K562 (cell line): Measurements from ENCODE around the gene NDUFS6. TPM values are rescaled to one million over a fixed set of nuclear protein-coding genes. Genes with fewer than 3 reads are reported as not detected.

Source experiments
- ATAC-seq: fragments of 200-7000 bp; cut with Tn5 transposase; 3 replicates; pipeline ENCODE4 v1.9.1; 2020; ENCODE audit warnings: moderate library complexity
- BruUV-seq: library from RNA; stranded (reverse); fragments of 400-500 nt; replicated peaks from 2 replicates; lab custom pipeline; 2021; lab: Mats Ljungman, UMichigan
- CTCF ChIA-PET: fragments of 300-600 bp; formaldehyde crosslinking; extraction: SDS; loops from one replicate; lab custom pipeline; 2021; ENCODE audit warnings: low intra/inter-chr PET ratio; lab: Yijun Ruan, JAX
- POLR2A ChIA-PET: fragments of 300-600, 350-650 bp; sonication (Branson Sonifier 250); formaldehyde crosslinking; extraction: SDS; loops from one replicate; lab custom pipeline; 2021; ENCODE audit warnings: antibody characterized with exemption, inconsistent platforms; lab: Yijun Ruan, JAX
- DNase-seq, 4 experiments: peaks; one replicate each; pipeline versions ENCODE4 v3.0.0 to v3.0.0-alpha.2; 2011 to 2018; ENCODE audit warnings: low spot score in 3 of 4, mixed read lengths in 3 of 4; ENCODE audit errors: extremely low read depth in 1 of 4
- FAIRE-seq: peaks from 2 replicates; lab custom pipeline; 2011; peaks lifted over from hg19 to GRCh38; lab: Jason Lieb, UNC
- H2AFZ ChIP-seq: 2 replicates; pipeline ENCODE4 v1.6.0; 2011; ENCODE audit warnings: low read depth, low read length, control low read depth, inconsistent platforms
- H3K27ac ChIP-seq: fragments of 200-600 bp; 3 replicates; pipeline ENCODE4 v1.8.0; 2011; ENCODE audit warnings: low read depth, mild to moderate bottlenecking, control low read depth, inconsistent platforms, low read length, moderate library complexity, mixed read lengths; ENCODE audit errors: extremely low read depth
- H3K27me3 ChIP-seq, 2 experiments: fragments of 300-600 bp in 1 of 2; 2 replicates in 1 of 2; 3 replicates in 1 of 2; pipeline versions ENCODE4 v1.6.0 to v1.8.0; 2011; ENCODE audit warnings: inconsistent platforms in 2 of 2, low read length in 2 of 2, mild to moderate bottlenecking in 1 of 2, mixed read lengths in 1 of 2, moderate library complexity in 1 of 2; ENCODE audit not compliant: control insufficient read depth in 2 of 2, insufficient read depth in 2 of 2
- H3K36me3 ChIP-seq: fragments of 300-600 bp; 3 replicates; pipeline ENCODE4 v1.8.0; 2011; ENCODE audit warnings: mild to moderate bottlenecking, low read length, inconsistent platforms; ENCODE audit not compliant: control insufficient read depth, insufficient read depth
- H3K4me1 ChIP-seq, 2 experiments: fragments of 200-600 bp in 1 of 2; replicated peaks in 1 of 2; 2 replicates in 1 of 2; 3 replicates in 1 of 2; pipeline versions ENCODE4 v1.5.1 to v1.8.0; 2011; ENCODE audit warnings: inconsistent platforms in 2 of 2, low read length in 2 of 2, mild to moderate bottlenecking in 1 of 2, mixed read lengths in 1 of 2, moderate library complexity in 1 of 2; ENCODE audit not compliant: control insufficient read depth in 2 of 2, insufficient read depth in 2 of 2
- H3K4me2 ChIP-seq: 2 replicates; pipeline ENCODE4 v1.6.1; 2011; ENCODE audit warnings: low read length, control low read depth, inconsistent platforms, mixed read lengths; ENCODE audit not compliant: insufficient read depth
- H3K4me3 ChIP-seq: fragments of 200-600 bp; sonication (generic), shearing (Covaris generic); 2 replicates; pipeline ENCODE4 v1.5.1; 2016; ENCODE audit warnings: control low read depth, inconsistent platforms
- H3K79me2 ChIP-seq: fragments of 200-600 bp; 3 replicates; pipeline ENCODE4 v1.8.0; 2011; ENCODE audit warnings: low read length, inconsistent platforms; ENCODE audit not compliant: control insufficient read depth, insufficient read depth
- H3K9ac ChIP-seq, 2 experiments: 2 replicates each; pipeline versions ENCODE4 v1.6.0 to v1.6.1; 2011; ENCODE audit warnings: low read depth in 2 of 2, low read length in 2 of 2, control low read depth in 1 of 2, inconsistent platforms in 1 of 2, mild to moderate bottlenecking in 1 of 2, mixed read lengths in 1 of 2; ENCODE audit not compliant: insufficient read depth in 1 of 2
- H3K9me1 ChIP-seq: one replicate; pipeline ENCODE4 v1.6.0; 2011; ENCODE audit warnings: inconsistent platforms, mild to moderate bottlenecking, low read length, moderate library complexity; ENCODE audit not compliant: control insufficient read depth, insufficient read depth
- H3K9me3 ChIP-seq: replicated peaks from 2 replicates; pipeline ENCODE4 v1.5.1; 2011; ENCODE audit warnings: low read depth, low read length, inconsistent platforms; ENCODE audit not compliant: control insufficient read depth, insufficient read depth
- H4K20me1 ChIP-seq: replicated peaks from 2 replicates; pipeline ENCODE4 v1.6.1; 2011; ENCODE audit warnings: low read length, inconsistent platforms, mixed read lengths; ENCODE audit not compliant: control insufficient read depth, insufficient read depth
- ARNT ChIP-seq, 2 experiments: fragments of 450-650 bp; IDR thresholded peaks; 2 replicates each; pipeline ENCODE4 v1.6.1; 2016; ENCODE audit warnings: mild to moderate bottlenecking in 1 of 2
- CHD1 ChIP-seq: fragments of 200-600 bp; sonication (generic); IDR thresholded peaks from one replicate; pipeline ENCODE4 v1.6.1; 2012; ENCODE audit warnings: mild to moderate bottlenecking, moderate library complexity, low read length, inconsistent platforms
- FOXA3 ChIP-seq, 2 experiments: fragments of 450-650 bp in 1 of 2; sonication (generic) in 1 of 2; formaldehyde crosslinking; IDR thresholded peaks in 1 of 2; conservative IDR thresholded peaks in 1 of 2; 2 replicates each; pipeline versions ENCODE4 v1.4.0 to v1.8.0; 2020 to 2022; ENCODE audit warnings: mild to moderate bottlenecking in 2 of 2, missing genetic modification reagents in 1 of 2
- FOXJ2 ChIP-seq: fragments of 200-800 bp; sonication (Bioruptor generic); IDR thresholded peaks from 2 replicates; pipeline ENCODE4 v1.6.1; 2016; ENCODE audit warnings: missing genetic modification characterization, missing compliant biosample characterization
- JUNB ChIP-seq: fragments of 450-650 bp; formaldehyde crosslinking; conservative IDR thresholded peaks from 2 replicates; pipeline ENCODE4 v1.4.0; 2020; ENCODE audit warnings: mild to moderate bottlenecking
- MAFF ChIP-seq: IDR thresholded peaks from 2 replicates; pipeline ENCODE4 v1.6.1; 2012; ENCODE audit warnings: low read length, improper control_type of control experiment
- MCM7 ChIP-seq, 2 experiments: fragments of 450-650 bp; IDR thresholded peaks; 2 replicates each; pipeline ENCODE4 v1.6.1; 2016 to 2018
- POLR2H ChIP-seq: IDR thresholded peaks from 2 replicates; pipeline ENCODE4 v1.6.1; 2016; ENCODE audit warnings: missing genetic modification characterization, low read depth, mild to moderate bottlenecking, control low read depth, missing compliant biosample characterization, moderate library complexity
- SAFB2 ChIP-seq: fragments of 200-400 bp; formaldehyde crosslinking; IDR thresholded peaks from 2 replicates; pipeline ENCODE4 v1.6.1; 2018; ENCODE audit warnings: borderline replicate concordance, low read length, low read depth, moderate library complexity; ENCODE audit not compliant: severe bottlenecking
- ZKSCAN8 ChIP-seq: fragments of 200-800 bp; sonication (Bioruptor generic); IDR thresholded peaks from 2 replicates; pipeline ENCODE4 v1.6.1; 2016; ENCODE audit warnings: missing genetic modification characterization, missing compliant biosample characterization
- ZNF12 ChIP-seq: sonication (generic); formaldehyde crosslinking; IDR thresholded peaks from 2 replicates; pipeline ENCODE4 v1.4.0; 2020; ENCODE audit warnings: mild to moderate bottlenecking, missing genetic modification reagents
- ZNF197 ChIP-seq: fragments of 200-800 bp; sonication (Bioruptor generic); IDR thresholded peaks from 2 replicates; pipeline ENCODE4 v1.6.1; 2016; ENCODE audit warnings: low read depth, missing genetic modification characterization, missing compliant biosample characterization
- ZNF354B ChIP-seq: fragments of 250-450 bp; sonication (Bioruptor Pico); IDR thresholded peaks from 2 replicates; pipeline ENCODE4 v1.4.0; 2020
- ZNF77 ChIP-seq: fragments of 250-450 bp; sonication (Bioruptor Pico); IDR thresholded peaks from 2 replicates; pipeline ENCODE4 v1.5.0; 2020
- WGBS: fragments of 100-300 bp; shearing (Covaris generic); methylation state at CpG from one replicate; pipeline ENCODE4 v1.1.6; 2016; ENCODE audit warnings: low coverage, mixed read lengths; ENCODE audit not compliant: insufficient coverage; ENCODE audit errors: missing lambda C conversion rate; 5-methylcytosine and 5-hydroxymethylcytosine counted together
- in situ Hi-C: fragments of 300-500 bp; cut with MboI; formaldehyde crosslinking; loops from 4 replicates; pipeline ENCODE4 v1.15.0; 2018; ENCODE audit warnings: inconsistent platforms, mixed read lengths
- intact Hi-C: fragments of 100-400 bp; cut with micrococcal nuclease; formaldehyde crosslinking; loops from 2 replicates; pipeline ENCODE4 v1.14.2; 2022
- polyA plus RNA-seq, 8 experiments: library from polyadenylated mRNA; depleted of rRNA in 4 of 8; stranded (reverse) in 5 of 8; unstranded in 3 of 8; fragments of >200 nt; fragmentation: Nextera tagmentation in 2 of 8; fragmentation: Illumina TruSeq in 1 of 8; extraction: Ambion mirVana in 2 of 8; extraction: Trizol in 1 of 8; gene quantifications; 2 replicates each; pipeline versions ENCODE4 v1.2.1 to v1.2.3, GENCODE V29; 2011 to 2014; ENCODE audit warnings: inconsistent platforms in 1 of 8, missing spikeins in 1 of 8
- total RNA-seq, 7 experiments: library from RNA; depleted of rRNA in 6 of 7; stranded (reverse); fragments of >200 nt in 6 of 7; fragmentation: Illumina TruSeq in 2 of 7; extraction: Trizol in 2 of 7; gene quantifications; 2 replicates each; pipeline versions ENCODE4 v1.2.1 to v1.2.3, GENCODE V29; 2011 to 2021; ENCODE audit warnings: low replicate concordance in 1 of 7
- TF ChIP-seq, protein P1 (sequence below), 2 experiments: fragments of 200-800 bp in 1 of 2; sonication (Bioruptor generic) in 1 of 2; sonication (generic) in 1 of 2; formaldehyde crosslinking in 1 of 2; IDR thresholded peaks in 1 of 2; conservative IDR thresholded peaks in 1 of 2; 2 replicates each; pipeline versions ENCODE4 v1.5.0 to v1.6.1; 2016 to 2020; ENCODE audit warnings: missing compliant biosample characterization in 1 of 2, missing genetic modification characterization in 1 of 2, missing genetic modification reagents in 1 of 2
- TF ChIP-seq, protein P2 (sequence below): sonication (generic); formaldehyde crosslinking; IDR thresholded peaks from 2 replicates; pipeline ENCODE4 v1.9.0; 2022; ENCODE audit warnings: mild to moderate bottlenecking, missing genetic modification reagents

The NDUFS6 gene
- total and polyA plus RNA-seq, 9 of the 15 experiments (the other 6 are each of a cell fraction or from before 2014, with no cell fraction given), result 36.1 to 291 (median 77.0) TPM

- intact Hi-C loops (no loop called here), in situ Hi-C loops (no loop called here)
- H3K4me1 ChIP-seq, result peaks cover 0 to 23% of the 10 kb centered on the region in 2 experiments; a peak in 2 of 5 replicates
- WGBS, result 8% methylated on average over 20 of the region's 20 CpGs
- ChIA-PET CTCF (no interaction called here), POLR2A (interaction anchor here (1.9 kb wide), 1 partner anchor 11 kb away, joined by 5 read pairs; no protein-coding TSS in a partner anchor)
- H3K9me1 ChIP-seq, result no peaks in the 10 kb centered on the region
- no peak overlapping the region for H3K9ac ChIP-seq
- no peak overlapping the region for H3K4me3 ChIP-seq
- H3K27me3 ChIP-seq, result peaks cover 67 to 68% of the 10 kb centered on the region in 2 experiments
- H2AFZ ChIP-seq, result no peak overlapping the region
- FAIRE-seq (no peak), DNase-seq (no peak), ATAC-seq (no peak)
- H3K79me2 ChIP-seq, result no peaks in the 10 kb centered on the region
- BruUV-seq, result no TSS peak
- no peak overlapping the region for H3K27ac ChIP-seq
- H4K20me1 ChIP-seq, result peaks cover 22% of the 10 kb centered on the region
- no peak overlapping the region for H3K4me2 ChIP-seq
- H3K9me3 ChIP-seq, result no peaks in the 10 kb centered on the region
- no peak for TF ChIP-seq SAFB2
- no peak for TF ChIP-seq FOXJ2 (tag)
- TF ChIP-seq ZNF77 (CRISPR knock-in tag), result no peak
- no peak for TF ChIP-seq ZNF354B (CRISPR knock-in tag)
- TF ChIP-seq POLR2H, result no peak
- TF ChIP-seq, protein P1, sequence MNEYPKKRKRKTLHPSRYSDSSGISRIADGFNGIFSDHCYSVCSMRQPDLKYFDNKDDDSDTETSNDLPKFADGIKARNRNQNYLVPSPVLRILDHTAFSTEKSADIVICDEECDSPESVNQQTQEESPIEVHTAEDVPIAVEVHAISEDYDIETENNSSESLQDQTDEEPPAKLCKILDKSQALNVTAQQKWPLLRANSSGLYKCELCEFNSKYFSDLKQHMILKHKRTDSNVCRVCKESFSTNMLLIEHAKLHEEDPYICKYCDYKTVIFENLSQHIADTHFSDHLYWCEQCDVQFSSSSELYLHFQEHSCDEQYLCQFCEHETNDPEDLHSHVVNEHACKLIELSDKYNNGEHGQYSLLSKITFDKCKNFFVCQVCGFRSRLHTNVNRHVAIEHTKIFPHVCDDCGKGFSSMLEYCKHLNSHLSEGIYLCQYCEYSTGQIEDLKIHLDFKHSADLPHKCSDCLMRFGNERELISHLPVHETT (CRISPR knock-in tag; conservative IDR thresholded peaks at IDR 0.05 in 1 of 2, IDR thresholded peaks at IDR 0.05 in 1 of 2), result no peak
- no peak for TF ChIP-seq JUNB (CRISPR knock-in tag)
- TF ChIP-seq, protein P2, sequence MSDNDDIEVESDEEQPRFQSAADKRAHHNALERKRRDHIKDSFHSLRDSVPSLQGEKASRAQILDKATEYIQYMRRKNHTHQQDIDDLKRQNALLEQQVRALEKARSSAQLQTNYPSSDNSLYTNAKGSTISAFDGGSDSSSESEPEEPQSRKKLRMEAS (CRISPR knock-in tag), result no peak
- no peak for TF ChIP-seq MCM7 (IDR thresholded peaks at IDR 0.05)
- no peak for TF ChIP-seq ZNF197 (CRISPR knock-in tag)
- TF ChIP-seq ZKSCAN8 (CRISPR knock-in tag), result no peak
- TF ChIP-seq ZNF12 (CRISPR knock-in tag), result no peak
- TF ChIP-seq CHD1, result no peak
- TF ChIP-seq ARNT (IDR thresholded peaks at IDR 0.05), result no peak
- TF ChIP-seq FOXA3 (CRISPR knock-in tag; conservative IDR thresholded peaks at IDR 0.05 in 1 of 2, IDR thresholded peaks at IDR 0.05 in 1 of 2), result no peak
- TF ChIP-seq MAFF, result no peak
- H3K36me3 ChIP-seq, result no peaks in the 10 kb centered on the region
Observed at GRCh38 chr5:1840071-1840547, 38.9 kb downstream of the NDUFS6 start.
